ENCODE results near the gene CAPN1.

DNA sequence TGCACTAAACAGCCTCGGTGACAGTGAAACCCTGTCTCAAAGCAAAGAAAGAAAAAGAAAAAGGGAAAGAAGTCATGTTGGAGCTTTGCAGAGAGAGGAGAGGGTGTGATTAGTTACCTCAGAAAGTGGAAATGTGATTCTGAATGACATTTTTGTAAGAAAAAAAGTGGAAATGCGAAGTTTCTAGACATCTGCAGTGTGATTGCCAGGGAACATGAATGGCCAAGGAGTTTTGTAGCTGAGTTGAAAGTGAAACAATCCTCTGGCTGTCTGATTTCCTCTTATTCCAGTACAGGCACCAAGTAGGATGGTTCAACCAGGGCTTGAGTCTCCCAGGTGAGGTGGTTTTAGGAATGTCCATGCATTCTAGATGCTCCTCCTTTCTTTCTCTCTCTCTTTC is 29.6 kb upstream of the CAPN1 start:
- TF ChIP-seq CTCF (IDR thresholded peaks at IDR 0.05) (no peak), EZH2 (IDR thresholded peaks at IDR 0.05; ENCODE audit: borderline replicate concordance, insufficient read depth, low read depth, low read length, poor library complexity, severe bottlenecking) (no peak)
